GM18873 (cell line): Measurements from ENCODE around the gene EEF2K.

Experiments used
- ATAC-seq: cut with Tn5 transposase; IDR thresholded peaks from one replicate; pipeline ENCODE4 v1.9.1; 2021; ENCODE audit warnings: mild to moderate bottlenecking, moderate library complexity, moderate number of reproducible peaks; ENCODE audit not compliant: unreplicated experiment, low FRiP score

Gene EEF2K

DNA sequence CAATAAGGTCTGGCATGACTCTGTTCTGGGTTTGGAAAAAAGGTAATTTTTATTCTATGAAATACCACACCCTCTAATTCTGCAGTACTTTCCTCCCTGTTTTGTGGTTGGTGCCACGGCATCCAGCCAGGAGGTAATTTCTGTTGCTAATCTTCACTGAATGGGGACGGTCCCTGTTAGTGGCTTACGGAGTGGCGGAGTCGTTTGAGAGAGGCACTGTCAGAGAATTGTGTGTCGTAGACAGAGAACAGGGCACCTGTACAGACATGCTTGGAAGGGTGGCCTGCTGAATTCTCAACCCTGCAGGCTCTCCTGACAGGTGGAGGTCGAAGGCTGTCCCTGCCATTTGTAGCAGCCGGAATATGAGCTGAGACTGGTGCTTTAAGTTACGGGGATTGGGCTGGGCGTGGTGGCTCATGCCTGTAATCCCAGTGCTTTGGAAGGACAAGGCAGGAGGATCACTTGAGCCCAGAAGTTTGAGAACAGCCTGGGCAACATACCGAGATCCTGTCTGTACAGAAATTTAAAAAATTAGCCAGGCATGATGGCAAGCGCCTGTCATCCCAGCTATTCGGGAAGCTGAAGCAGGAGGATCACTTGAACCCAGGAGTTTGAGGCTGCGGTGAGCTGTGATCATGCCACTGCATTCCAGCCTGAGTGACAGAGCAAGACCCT, 33.2 kb downstream of the EEF2K start:
- no peak for ATAC-seq

DNA sequence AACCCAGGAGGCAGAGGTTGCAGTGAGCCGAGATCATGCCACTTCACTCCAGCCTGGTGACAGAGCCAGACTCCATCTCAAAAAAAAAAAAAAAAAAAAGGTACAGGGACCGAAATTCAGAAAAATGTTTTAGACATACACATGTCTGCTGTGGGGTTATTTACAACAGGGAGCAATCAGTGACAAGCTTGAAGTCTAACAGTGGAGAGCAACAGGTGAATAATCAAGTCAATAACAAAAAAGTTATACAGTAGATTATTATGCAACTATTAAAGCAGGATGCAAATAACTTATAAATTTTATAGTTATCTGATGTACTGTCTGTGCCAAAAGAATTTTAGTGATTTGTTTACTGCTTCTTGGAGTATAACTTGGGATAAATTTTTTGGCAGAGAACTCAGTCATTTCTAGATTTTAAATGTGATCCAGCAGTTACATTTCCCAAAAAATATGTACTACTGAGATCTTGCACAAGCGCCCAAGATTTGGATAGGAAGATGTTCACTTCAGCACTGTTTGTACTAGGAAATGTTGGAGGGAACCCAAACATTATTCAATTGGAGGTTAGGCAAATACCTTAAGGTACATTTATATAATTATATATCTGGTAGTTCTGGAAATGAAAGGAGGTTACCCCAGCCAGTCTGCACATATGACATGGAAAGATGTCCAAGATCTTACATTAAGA, 34.1 kb downstream of the EEF2K start:
- ATAC-seq = no peak

DNA sequence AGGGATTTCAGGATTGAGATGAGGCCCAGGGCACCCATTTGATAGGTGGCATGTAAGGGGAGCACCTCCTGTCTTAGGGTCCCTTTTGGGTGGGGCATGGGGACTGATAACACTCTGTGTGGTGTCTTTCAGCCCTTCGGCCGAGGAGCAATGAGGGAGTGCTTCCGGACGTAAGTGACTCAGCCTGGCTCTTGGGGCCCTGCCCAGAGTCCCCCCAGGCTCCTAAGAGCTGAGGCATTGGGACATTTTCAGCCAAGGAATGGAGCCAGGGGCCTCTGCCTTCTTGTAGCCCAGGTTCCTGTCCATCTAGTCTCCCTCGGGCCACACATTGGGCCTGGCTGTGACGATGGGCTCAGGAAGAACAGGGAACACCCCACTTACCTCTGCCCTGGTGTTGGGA, 44.4 kb downstream of the EEF2K start:
- no peak for ATAC-seq

GRCh38 chr16:22252317-22252716, 46.2 kb downstream of the EEF2K start:
- no peak for ATAC-seq

GRCh38 chr16:22253272-22253671, 47.2 kb downstream of the EEF2K start:
- no peak for ATAC-seq

DNA sequence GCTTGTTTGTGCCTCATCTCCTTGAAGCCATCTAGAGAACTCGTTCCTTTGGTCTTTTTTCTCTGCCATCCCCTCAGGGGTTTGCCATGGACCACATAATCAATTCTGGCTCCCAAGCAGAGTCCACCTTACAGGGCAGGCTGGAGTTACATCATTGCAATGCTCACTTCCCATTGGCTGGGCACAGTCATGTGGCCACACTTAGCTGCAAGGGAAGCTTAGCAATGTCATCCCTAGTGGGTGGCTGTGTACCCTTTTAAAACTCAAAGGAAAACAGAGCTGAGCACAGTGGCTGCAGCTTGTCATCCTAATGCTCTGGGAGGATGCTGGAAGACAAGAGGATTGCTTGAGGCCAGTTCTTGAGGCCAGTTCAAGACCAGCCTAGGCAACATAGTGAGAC, 49.3 kb downstream of the EEF2K start:
- ATAC-seq = no peak

DNA sequence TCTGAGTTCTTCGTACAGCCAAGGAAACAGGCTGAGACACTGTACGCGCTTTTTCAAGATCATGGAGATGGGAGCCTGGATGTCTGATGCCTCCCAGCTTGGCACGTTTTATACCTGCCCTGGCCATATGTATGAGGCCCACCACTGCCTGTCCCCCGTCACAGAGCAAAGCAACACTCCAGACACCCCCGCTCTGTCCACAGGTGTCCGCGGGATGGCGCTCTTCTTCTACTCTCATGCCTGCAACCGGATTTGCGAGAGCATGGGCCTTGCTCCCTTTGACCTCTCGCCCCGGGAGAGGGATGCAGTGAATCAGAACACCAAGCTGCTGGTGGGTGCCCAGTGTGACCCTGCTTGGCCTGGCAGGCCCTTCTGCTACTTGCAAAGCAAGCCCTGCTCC, 51.4 kb downstream of the EEF2K start:
- no peak for ATAC-seq

DNA sequence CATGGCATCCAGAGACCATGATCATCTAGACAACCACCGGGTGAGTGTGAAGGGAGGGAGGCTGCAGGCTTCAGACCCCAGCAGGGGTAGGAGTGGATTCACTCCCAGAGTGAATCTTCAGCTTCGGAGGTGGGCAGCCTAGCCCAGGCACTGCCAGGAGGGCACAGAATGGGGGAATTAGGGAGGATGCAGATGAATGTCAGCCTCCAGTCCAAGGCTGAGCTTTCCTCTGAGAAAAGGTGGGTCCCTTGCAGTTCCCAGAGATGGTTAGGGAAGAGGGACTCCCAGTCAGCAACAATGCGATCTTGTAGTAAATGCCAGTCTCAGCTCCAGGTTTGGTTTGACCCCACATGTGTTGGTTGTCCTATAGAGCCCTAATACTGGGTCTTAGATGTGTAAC, 54.4 kb downstream of the EEF2K start:
- ATAC-seq = no peak

DNA sequence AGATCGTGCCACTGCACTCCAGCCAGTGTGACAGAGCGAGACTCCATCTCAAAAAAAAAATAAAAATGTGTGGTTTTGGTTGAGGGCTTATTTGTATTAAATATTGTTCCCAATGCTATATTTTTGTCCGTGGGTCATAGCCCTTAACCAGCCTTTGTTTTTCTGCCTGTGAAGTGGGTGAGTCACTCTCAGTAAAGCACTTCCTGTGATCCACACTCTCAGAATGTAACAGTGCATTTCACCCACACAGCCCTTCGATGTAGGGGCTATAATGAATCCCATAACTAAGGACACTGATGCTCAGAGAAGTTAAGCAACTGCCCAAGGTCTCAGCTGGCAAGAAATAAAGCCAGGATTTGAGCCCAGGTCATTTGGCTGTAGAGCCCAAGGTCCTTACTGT, 56.4 kb downstream of the EEF2K start:
- no peak for ATAC-seq

DNA sequence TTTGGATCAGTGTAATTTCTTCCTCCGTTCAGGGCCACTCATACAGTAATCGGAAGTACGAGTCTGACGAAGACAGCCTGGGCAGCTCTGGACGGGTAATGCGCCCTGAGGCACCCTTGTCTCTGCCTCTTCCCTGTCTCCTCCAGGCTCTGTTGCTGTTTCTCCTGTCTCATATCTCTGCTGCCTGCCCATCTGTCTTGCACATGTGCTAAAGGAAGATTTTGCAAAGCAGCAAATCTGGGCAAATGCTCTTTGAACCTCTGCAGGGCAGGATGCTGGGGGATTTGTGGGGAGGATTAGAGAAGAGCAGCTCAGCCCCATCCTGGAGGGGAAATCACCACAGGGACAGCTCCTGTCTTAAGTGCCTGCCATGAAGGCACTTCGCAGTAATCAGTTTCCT, 58.7 kb downstream of the EEF2K start:
- ATAC-seq = no peak

DNA sequence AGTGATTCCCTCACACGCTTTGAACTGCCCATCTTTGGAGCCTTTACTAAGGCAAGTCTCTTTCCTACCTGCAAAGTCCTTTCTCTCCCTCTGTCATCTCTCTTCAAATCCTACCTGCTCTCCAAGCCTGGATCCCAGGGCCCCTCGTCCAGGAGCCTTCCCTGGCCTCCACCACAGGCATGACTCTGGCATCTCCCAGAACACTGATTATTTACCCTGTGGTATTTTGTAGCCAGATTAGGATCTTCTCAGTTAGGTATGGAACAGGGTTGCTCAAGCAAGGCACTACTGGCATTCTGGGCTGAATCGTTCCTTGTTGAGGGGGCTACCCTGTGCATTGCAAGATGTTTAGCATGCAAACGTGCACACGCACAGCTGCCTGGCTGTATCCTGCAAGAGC, 59.3 kb downstream of the EEF2K start:
- no peak for ATAC-seq

DNA sequence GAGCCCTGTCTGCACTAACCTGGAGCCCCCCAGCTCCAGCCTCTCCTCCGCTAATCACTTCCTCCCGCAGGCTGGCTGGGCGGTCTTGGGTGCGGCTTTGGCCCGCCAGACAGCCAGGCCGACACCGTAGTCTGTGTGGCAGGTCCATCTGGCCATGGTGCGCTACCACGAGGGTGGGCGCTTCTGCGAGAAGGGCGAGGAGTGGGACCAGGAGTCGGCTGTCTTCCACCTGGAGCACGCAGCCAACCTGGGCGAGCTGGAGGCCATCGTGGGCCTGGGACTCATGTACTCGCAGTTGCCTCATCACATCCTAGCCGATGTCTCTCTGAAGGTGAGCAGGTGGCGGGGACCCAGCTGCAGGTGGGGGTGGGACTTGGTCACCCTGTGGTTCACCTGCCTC, 60.5 kb downstream of the EEF2K start:
- ATAC-seq = no peak

DNA sequence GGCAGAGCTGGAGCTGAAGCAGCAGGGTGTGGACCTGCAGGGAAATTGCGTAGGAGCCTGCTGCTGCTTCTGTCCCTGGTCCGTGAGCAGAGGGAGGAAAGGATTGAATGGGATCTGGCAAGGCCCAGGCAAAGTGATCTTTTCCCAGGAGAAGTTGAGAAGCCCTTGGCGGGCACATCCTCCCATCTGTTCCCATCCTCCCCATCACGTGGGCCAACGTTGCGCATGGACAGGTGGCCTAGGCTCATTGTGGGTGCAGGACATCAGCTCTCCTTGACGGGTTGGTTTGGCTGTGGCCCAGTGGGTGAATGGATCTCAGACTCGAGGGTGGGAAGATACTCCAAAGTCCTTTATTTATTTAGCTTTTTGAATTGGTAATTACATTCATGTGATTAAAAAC, 61.7 kb downstream of the EEF2K start:
- no peak for ATAC-seq

GRCh38 chr16:22270525-22270924, 64.4 kb downstream of the EEF2K start:
- ATAC-seq = no peak

DNA sequence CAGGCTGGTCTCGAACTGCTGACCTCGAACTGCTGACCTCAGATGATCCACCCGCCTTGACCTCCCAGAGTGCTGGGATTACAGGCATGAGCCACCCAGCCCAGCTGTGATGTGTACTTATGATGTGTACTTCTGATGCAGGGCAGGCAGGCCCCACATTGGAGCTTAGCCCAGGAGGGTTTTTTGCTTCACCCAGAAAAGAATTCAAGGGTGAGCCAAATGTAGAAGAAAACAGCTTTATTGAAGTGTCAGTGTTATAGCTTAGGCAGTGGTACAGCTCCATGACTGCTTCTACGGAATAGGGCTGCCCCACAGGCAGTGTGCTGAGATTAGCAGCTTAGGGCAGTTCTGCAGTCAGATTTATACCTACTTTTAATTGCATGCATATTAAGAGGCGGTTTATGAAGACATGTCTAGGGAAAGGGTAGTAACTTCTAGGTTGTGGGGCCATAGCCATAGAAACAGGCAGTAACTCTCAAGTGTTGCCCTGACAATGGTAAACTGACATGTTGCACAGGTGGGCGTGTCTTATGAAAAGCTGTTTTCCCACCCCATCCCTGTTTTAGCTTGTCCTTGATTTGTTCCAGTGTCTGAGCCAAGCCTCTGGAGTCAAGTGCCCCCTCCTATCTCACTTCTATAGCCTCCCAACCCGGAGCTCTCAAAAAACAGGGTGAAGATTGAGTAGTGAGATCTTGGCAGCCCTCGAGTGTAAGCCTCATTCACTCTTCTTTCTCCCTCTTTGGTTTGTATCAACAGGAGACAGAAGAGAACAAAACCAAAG, 67.0 kb downstream of the EEF2K start:
- no peak for ATAC-seq

- no peak for ATAC-seq
Measured at GRCh38 chr16:22274916-22275315, 68.8 kb downstream of the EEF2K start.

- no peak for ATAC-seq
Measured at GRCh38 chr16:22278441-22279230, 72.6 kb downstream of the EEF2K start.

- no peak for ATAC-seq
Measured at GRCh38 chr16:22282254-22282892, 76.3 kb downstream of the EEF2K start.

DNA sequence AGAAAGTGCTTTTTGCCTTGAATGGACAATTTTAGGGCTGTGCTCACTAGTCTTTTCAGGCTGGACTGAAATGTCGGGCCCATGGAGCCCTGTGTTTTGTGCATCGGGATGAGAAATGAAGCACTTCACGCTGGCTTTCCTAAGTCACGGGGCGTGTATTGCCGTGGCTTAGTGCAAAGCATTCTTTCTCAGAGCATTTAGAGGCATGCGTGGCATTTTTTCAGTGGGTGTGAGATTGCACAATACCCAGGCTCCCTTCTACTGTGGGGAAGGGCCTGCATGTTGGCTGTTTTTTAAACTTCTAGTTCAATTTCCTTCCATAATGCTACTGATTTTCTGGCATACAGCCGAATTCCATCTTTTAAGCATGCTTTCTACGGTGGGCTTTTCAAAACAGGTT, 78.6 kb downstream of the EEF2K start:
- ATAC-seq = no peak

GRCh38 chr16:22285080-22285479, 79.0 kb downstream of the EEF2K start:
- ATAC-seq = no peak
